Measurements from ENCODE around the gene ESM1.

DNA sequence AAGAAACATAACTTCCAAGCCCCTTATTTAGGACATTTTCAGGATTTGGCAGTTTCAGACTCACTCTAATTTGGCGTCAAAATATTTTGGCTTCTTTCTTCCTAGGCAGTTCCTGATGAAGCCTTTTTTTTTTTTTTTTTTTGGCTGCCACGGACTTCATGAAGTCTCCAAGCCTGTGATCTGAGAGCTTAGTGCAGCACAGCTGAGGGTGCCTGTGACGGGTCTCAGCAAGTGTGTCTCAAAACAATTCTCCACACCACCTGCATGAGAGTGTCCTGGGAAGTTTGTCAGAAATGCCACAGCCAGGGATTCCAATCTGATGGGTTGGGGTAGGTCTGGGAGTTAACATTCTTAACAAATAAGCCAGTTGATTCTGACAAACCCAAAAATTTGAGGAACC lies 6.0 kb upstream of the ESM1 start:
- TF ChIP-seq, protein P1, sequence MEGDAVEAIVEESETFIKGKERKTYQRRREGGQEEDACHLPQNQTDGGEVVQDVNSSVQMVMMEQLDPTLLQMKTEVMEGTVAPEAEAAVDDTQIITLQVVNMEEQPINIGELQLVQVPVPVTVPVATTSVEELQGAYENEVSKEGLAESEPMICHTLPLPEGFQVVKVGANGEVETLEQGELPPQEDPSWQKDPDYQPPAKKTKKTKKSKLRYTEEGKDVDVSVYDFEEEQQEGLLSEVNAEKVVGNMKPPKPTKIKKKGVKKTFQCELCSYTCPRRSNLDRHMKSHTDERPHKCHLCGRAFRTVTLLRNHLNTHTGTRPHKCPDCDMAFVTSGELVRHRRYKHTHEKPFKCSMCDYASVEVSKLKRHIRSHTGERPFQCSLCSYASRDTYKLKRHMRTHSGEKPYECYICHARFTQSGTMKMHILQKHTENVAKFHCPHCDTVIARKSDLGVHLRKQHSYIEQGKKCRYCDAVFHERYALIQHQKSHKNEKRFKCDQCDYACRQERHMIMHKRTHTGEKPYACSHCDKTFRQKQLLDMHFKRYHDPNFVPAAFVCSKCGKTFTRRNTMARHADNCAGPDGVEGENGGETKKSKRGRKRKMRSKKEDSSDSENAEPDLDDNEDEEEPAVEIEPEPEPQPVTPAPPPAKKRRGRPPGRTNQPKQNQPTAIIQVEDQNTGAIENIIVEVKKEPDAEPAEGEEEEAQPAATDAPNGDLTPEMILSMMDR (IDR thresholded peaks at IDR 0.05), result no peak
- TF ChIP-seq EP300 (IDR thresholded peaks at IDR 0.05), result no peak

Measured in esophagus muscularis mucosa (tissue), 3 donors.